GM12873 (cell line): ENCODE results near the gene QSOX2.

ENCODE experiments used
- TF ChIP-seq, protein P1 (sequence below): IDR thresholded peaks from 2 replicates; pipeline ENCODE4 v1.5.1; 2012; ENCODE audit warnings: low read depth, mild to moderate bottlenecking, moderate library complexity, low read length, control low read depth; ENCODE audit not compliant: insufficient read depth; ENCODE audit errors: missing control alignments

QSOX2 gene

DNA sequence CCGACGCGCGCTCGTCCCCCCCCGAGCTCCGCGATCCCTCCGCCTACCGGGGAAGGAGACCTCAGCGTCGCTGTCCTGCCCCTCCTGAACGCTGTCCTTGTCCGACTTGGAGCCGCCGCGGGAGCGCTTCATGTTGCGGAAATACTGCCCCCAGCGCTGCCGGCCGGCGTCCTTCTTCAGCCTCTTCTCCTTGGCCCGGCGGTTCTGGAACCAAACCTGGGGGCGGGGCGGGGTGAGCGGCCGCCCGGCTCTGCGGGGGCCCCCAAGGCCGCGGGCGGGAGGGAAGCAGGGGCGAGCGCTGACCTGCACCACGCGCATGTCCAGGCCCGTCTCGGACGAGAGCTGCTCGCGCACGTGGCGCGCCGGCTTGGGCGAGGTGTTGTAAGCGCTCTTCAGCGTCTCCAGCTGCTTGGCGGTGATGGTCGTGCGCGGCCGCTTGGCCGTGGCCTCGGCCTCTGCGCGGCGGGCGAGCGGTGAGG lies 47.0 kb downstream of the QSOX2 start:
- TF ChIP-seq, protein P1, sequence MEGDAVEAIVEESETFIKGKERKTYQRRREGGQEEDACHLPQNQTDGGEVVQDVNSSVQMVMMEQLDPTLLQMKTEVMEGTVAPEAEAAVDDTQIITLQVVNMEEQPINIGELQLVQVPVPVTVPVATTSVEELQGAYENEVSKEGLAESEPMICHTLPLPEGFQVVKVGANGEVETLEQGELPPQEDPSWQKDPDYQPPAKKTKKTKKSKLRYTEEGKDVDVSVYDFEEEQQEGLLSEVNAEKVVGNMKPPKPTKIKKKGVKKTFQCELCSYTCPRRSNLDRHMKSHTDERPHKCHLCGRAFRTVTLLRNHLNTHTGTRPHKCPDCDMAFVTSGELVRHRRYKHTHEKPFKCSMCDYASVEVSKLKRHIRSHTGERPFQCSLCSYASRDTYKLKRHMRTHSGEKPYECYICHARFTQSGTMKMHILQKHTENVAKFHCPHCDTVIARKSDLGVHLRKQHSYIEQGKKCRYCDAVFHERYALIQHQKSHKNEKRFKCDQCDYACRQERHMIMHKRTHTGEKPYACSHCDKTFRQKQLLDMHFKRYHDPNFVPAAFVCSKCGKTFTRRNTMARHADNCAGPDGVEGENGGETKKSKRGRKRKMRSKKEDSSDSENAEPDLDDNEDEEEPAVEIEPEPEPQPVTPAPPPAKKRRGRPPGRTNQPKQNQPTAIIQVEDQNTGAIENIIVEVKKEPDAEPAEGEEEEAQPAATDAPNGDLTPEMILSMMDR: no peak

DNA sequence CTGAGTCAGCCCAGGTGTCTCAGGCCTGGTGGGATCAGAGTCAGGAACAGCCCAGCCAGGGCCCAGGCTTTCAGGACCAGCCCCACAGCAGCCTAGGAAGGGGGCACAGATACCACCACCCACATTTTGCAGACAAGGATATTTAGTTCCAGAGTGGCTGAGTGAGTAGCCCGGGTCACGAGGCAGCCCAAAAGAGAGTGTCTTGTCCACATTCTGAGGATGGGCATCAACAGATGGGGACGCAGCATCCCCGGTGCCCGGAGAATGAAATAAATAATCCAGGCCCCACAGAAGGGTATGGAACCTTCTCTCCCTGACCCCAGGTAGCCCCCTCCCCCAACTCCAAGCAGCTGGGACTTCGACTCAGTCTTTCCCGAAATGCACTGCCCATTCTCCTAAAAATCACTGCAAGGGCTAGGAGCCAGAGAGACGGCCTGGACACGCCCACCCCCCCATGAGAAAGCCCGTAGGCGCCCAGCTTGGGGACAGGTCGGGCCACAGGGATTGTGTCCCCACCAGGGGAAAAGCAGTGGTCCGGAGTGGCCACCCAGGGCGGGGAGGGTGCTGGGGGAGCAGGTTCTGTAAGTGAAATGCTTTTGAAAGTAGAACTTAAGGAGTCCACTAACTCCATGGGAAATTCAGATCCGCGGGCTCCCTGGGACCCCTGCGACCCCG lies 47.5 kb downstream of the QSOX2 start:
- TF ChIP-seq, protein P1: no peak

DNA sequence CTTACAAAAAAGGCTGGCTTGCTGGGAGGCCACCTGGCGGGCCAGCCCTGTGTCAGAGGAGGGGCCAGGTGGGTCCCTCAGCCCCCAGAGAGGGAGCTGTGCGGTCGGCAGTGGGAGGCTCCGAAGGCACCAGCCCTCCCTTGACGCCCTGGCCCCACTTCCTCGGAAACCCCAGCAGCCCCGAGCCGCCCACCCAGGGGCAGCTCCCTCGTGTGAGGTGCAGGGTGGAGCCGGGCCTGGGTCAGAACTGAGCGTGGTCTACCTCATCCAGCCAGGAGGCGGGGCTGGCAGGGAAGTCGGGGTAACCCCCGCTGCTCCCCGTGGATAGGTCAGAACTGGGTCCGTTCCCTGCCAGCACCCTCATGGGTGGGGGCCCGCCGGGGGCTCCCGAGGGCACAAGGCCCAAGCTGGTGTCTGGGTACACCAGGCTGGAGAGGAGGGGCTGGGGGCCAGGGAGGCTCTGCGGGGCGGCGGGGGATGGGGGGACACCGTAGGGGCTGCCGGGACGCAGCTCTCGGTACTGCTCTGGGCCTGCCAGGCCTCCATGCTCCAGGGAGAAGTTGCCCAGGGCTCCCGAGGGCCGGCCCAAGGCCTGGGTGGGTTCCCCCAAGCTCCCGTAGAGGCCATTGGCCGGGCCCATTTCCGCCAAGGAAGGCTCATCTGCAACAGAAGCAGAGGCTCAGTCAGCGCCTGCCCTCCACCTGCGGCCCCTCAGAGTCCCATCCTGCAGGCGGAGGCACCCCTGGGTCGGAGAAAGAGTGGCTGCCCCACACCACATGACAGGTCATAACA lies 48.3 kb downstream of the QSOX2 start:
- TF ChIP-seq, protein P1: no peak

DNA sequence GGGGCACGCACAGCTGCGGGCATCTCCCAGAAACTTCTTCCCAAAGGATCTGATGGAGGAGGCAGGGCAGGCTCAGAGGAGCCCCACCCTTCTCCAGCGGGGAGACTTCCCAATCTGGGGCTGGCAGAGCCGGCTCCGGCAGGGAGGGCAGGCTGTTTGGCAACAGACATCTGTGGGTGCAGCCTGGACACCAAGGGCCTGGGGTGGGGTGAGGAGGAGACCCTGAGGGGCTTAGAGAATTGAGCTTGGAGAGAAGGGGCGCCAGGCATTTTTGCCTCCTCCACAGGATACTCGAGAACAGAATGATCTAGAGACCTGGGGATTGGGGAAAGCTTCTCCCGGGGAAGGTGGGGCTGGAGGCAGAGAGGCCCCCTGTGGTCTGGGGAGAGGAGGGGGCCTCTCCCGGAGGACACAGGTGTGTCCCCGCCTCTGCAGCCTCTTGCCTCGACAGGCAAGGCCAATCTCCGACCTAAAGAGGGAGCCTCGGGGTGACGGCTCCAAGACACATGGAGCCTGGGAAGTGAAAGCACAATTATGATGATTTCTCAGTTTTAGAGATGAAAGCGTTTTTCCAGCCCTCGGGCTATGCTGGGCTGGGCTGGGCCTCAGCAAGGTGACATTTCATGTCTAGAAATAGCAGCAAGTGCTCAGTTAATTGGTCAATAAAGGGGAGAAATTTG lies 49.1 kb downstream of the QSOX2 start:
- TF ChIP-seq, protein P1: no peak

DNA sequence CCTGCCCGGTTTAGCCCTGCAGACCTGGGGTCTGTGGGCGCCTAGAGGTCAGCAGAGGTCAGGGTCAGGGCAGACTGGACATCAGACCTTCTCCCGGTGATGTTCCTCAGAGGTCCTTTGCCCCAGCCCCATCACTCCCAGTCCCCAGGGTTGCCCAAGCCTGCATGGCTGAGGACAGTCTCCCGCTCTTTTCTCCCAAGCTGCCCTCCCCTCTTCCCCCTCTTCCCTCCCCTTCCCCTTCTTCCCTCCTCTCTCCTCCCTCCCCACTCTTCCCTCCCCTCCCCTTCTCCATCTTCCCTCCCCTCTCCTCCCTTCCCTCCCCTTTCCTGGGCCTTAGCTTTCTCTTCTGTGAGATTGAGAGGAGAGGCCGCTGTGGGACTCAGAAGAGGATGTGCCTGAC lies 51.1 kb downstream of the QSOX2 start:
- TF ChIP-seq, protein P1: no peak

DNA sequence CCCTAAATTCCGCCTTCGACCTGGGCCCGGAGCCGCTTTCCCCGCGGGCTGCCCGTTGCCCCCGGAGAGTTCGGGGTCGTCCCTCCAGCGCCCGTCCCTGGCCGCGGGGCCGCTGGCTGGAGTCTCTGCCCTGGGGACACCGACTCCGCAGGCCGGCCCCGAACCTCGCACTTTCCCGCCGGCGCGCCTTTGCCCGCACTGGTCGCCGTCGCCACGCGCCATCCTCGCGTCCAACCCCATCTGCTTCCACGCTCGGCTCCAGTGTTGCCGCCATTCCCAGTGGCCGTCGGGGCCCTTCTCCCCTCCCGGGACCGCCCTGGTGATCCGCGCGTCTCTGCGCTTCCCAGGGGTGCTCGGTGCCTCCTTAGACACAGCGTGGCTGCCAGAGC lies 51.7 kb downstream of the QSOX2 start:
- TF ChIP-seq, protein P1: no peak
